Measurements from ENCODE around the gene AHI1. TPM values are rescaled to one million over a fixed set of nuclear protein-coding genes. Genes with fewer than 3 reads are reported as not detected.

Gene AHI1
- total and polyA plus RNA-seq, 4 donors, result 5.2 to 51.7 (median 23.8) TPM

DNA sequence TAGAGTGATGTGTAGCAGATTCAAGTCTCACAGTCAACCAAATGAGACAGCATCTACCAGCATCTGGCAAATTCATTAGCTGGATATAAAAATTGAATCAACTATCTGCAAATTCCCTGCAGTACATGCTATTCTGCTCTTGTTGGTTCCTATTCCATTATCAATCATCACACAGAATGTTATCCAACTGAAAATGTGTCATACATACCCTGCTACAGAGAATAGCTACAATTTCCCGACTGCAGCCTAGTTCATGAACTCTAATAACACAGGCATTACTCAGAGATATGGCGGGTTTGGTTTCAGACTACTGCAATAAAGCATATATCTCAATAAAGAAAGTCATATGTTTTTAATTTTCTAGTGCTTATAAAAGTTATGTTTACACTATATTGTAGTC, 78.4 kb downstream of the AHI1 start:
- 84 to 85% methylated on average over 2 of the region's 2 CpGs for WGBS, 2 donors
- Histone ChIP-seq H3K4me3 (no peak overlapping the region), H3K27ac (ENCODE audit: low read depth in 1 of 2, low read length in 1 of 2) (no peak overlapping the region)

GRCh38 chr6:135418040-135418760, 79.3 kb downstream of the AHI1 start:
- Histone ChIP-seq H3K36me3 (ENCODE audit: control insufficient read depth in 4 of 4, insufficient read depth in 4 of 4, low read length in 4 of 4) (peaks cover 0 to 6% (median 2%) of the 10 kb centered on the region in 4 donors), H3K9ac (ENCODE audit: insufficient read depth in 1 of 2, low read length in 2 of 2) (no peak overlapping the region), H3K4me3 (no peak overlapping the region), H3K27ac (ENCODE audit: low read depth in 1 of 2, low read length in 1 of 2) (no peak overlapping the region), H3K27me3 (ENCODE audit: control insufficient read depth in 3 of 3, insufficient read depth in 3 of 3, low read length in 2 of 3) (no peaks in the 10 kb centered on the region), H3K9me3 (ENCODE audit: control insufficient read depth in 4 of 4, insufficient read depth in 3 of 4, low read length in 3 of 4) (no peaks in the 10 kb centered on the region), H3K4me1 (ENCODE audit: control insufficient read depth in 5 of 5, insufficient read depth in 5 of 5, low read length in 5 of 5) (no peaks in the 10 kb centered on the region)
- no peak for DNase-seq
- WGBS, 2 donors, result 54 to 73% methylated on average over 3 of the region's 3 CpGs
- TF ChIP-seq, protein P1, sequence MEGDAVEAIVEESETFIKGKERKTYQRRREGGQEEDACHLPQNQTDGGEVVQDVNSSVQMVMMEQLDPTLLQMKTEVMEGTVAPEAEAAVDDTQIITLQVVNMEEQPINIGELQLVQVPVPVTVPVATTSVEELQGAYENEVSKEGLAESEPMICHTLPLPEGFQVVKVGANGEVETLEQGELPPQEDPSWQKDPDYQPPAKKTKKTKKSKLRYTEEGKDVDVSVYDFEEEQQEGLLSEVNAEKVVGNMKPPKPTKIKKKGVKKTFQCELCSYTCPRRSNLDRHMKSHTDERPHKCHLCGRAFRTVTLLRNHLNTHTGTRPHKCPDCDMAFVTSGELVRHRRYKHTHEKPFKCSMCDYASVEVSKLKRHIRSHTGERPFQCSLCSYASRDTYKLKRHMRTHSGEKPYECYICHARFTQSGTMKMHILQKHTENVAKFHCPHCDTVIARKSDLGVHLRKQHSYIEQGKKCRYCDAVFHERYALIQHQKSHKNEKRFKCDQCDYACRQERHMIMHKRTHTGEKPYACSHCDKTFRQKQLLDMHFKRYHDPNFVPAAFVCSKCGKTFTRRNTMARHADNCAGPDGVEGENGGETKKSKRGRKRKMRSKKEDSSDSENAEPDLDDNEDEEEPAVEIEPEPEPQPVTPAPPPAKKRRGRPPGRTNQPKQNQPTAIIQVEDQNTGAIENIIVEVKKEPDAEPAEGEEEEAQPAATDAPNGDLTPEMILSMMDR (IDR thresholded peaks at IDR 0.05; ENCODE audit: control extremely low read depth, extremely low read depth), result no peak
- ATAC-seq (ENCODE audit: insufficient read depth, low FRiP score), result no peak

More for the DNA sequence above, 78.4 kb downstream of the AHI1 start:
- TF ChIP-seq, protein P1 (IDR thresholded peaks at IDR 0.05; ENCODE audit: control extremely low read depth, extremely low read depth), result no peak
- ATAC-seq (ENCODE audit: insufficient read depth, low FRiP score), result no peak
- DNase-seq, result no peak
- H3K27me3 ChIP-seq (ENCODE audit: control insufficient read depth in 3 of 3, insufficient read depth in 3 of 3, low read length in 2 of 3), result no peaks in the 10 kb centered on the region
- no peaks in the 10 kb centered on the region for H3K9me3 ChIP-seq (ENCODE audit: control insufficient read depth in 4 of 4, insufficient read depth in 3 of 4, low read length in 3 of 4)
- H3K36me3 ChIP-seq (ENCODE audit: control insufficient read depth in 4 of 4, insufficient read depth in 4 of 4, low read length in 4 of 4), result peaks cover 0 to 6% (median 2%) of the 10 kb centered on the region in 4 donors
- H3K9ac ChIP-seq (ENCODE audit: insufficient read depth in 1 of 2, low read length in 2 of 2), result no peak overlapping the region
- H3K4me1 ChIP-seq (ENCODE audit: control insufficient read depth in 5 of 5, insufficient read depth in 5 of 5, low read length in 5 of 5), result no peaks in the 10 kb centered on the region

DNA sequence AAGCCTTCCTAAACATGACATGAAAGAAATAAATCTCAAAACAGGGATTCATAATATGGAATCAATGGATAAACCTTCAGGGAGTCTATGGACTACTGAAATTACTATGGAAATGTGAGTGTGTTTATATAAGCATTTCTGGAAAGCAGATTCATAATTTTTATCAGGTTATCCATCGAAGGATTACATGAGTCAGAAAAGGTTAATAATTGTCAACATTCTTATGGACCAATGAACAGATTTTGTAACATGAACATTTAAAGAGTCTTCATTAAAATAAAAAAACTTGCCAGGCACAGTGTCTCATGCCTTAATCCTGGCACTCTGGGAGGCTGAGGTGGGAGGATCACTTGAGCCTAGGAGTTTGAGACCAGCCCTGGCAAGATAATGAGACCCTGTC, 84.8 kb downstream of the AHI1 start:
- TF ChIP-seq, protein P1 (IDR thresholded peaks at IDR 0.05; ENCODE audit: control extremely low read depth, extremely low read depth), result no peak
- H3K27me3 ChIP-seq (ENCODE audit: control insufficient read depth in 3 of 3, insufficient read depth in 3 of 3, low read length in 2 of 3), result no peaks in the 10 kb centered on the region
- H3K9me3 ChIP-seq (ENCODE audit: control insufficient read depth in 4 of 4, insufficient read depth in 3 of 4, low read length in 3 of 4), result no peaks in the 10 kb centered on the region
- no peak overlapping the region for H3K9ac ChIP-seq (ENCODE audit: insufficient read depth in 1 of 2, low read length in 2 of 2)
- peaks cover 3 to 12% (median 5%) of the 10 kb centered on the region in 4 donors for H3K36me3 ChIP-seq (ENCODE audit: control insufficient read depth in 4 of 4, insufficient read depth in 4 of 4, low read length in 4 of 4)
- ATAC-seq (ENCODE audit: insufficient read depth, low FRiP score) (no peak), DNase-seq (no peak)
- no peaks in the 10 kb centered on the region for H3K4me1 ChIP-seq (ENCODE audit: control insufficient read depth in 5 of 5, insufficient read depth in 5 of 5, low read length in 5 of 5)
- WGBS, 2 donors, result 87 to 93% methylated on average over 1 of the region's 1 CpG
- no peak overlapping the region for H3K4me3 ChIP-seq
- H3K27ac ChIP-seq (ENCODE audit: low read depth in 1 of 2, low read length in 1 of 2), result no peak overlapping the region
